ENCODE measurements around the gene HBS1L. TPM values are rescaled to one million over a fixed set of nuclear protein-coding genes. Genes with fewer than 3 reads are reported as not detected.

The HBS1L gene
- total RNA-seq, 1 donor from 2014 or later, result 97.5 TPM

GRCh38 chr6:134956032-134956431 is 98.6 kb downstream of the HBS1L start:
- DNase-seq (ENCODE audit: low read depth), result no peak
- Histone ChIP-seq H3K4me3 (ENCODE audit: low read depth, low read length) (no peak overlapping the region), H3K36me3 (ENCODE audit: control insufficient read depth, insufficient read depth, low read length) (no peaks in the 10 kb centered on the region), H3K27me3 (ENCODE audit: control insufficient read depth, insufficient read depth, low read length) (no peaks in the 10 kb centered on the region)
- TF ChIP-seq, protein P1, sequence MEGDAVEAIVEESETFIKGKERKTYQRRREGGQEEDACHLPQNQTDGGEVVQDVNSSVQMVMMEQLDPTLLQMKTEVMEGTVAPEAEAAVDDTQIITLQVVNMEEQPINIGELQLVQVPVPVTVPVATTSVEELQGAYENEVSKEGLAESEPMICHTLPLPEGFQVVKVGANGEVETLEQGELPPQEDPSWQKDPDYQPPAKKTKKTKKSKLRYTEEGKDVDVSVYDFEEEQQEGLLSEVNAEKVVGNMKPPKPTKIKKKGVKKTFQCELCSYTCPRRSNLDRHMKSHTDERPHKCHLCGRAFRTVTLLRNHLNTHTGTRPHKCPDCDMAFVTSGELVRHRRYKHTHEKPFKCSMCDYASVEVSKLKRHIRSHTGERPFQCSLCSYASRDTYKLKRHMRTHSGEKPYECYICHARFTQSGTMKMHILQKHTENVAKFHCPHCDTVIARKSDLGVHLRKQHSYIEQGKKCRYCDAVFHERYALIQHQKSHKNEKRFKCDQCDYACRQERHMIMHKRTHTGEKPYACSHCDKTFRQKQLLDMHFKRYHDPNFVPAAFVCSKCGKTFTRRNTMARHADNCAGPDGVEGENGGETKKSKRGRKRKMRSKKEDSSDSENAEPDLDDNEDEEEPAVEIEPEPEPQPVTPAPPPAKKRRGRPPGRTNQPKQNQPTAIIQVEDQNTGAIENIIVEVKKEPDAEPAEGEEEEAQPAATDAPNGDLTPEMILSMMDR (IDR thresholded peaks at IDR 0.05; ENCODE audit: insufficient read depth, low read length, poor library complexity, severe bottlenecking), result no peak

- H3K36me3 ChIP-seq (ENCODE audit: control insufficient read depth, insufficient read depth, low read length), result no peaks in the 10 kb centered on the region
- TF ChIP-seq, protein P1 (IDR thresholded peaks at IDR 0.05; ENCODE audit: insufficient read depth, low read length, poor library complexity, severe bottlenecking), result no peak
- H3K4me3 ChIP-seq (ENCODE audit: low read depth, low read length), result no peak overlapping the region
- no peaks in the 10 kb centered on the region for H3K27me3 ChIP-seq (ENCODE audit: control insufficient read depth, insufficient read depth, low read length)
- no peak for DNase-seq (ENCODE audit: low read depth)
Measured at GRCh38 chr6:134954272-134955000, 100.2 kb downstream of the HBS1L start.

GRCh38 chr6:134951494-134952263 is 102.9 kb downstream of the HBS1L start:
- no peaks in the 10 kb centered on the region for H3K27me3 ChIP-seq (ENCODE audit: control insufficient read depth, insufficient read depth, low read length)
- DNase-seq (ENCODE audit: low read depth), result no peak
- no peaks in the 10 kb centered on the region for H3K36me3 ChIP-seq (ENCODE audit: control insufficient read depth, insufficient read depth, low read length)
- TF ChIP-seq, protein P1 (IDR thresholded peaks at IDR 0.05; ENCODE audit: insufficient read depth, low read length, poor library complexity, severe bottlenecking), result no peak
- H3K4me3 ChIP-seq (ENCODE audit: low read depth, low read length), result no peak overlapping the region

DNA sequence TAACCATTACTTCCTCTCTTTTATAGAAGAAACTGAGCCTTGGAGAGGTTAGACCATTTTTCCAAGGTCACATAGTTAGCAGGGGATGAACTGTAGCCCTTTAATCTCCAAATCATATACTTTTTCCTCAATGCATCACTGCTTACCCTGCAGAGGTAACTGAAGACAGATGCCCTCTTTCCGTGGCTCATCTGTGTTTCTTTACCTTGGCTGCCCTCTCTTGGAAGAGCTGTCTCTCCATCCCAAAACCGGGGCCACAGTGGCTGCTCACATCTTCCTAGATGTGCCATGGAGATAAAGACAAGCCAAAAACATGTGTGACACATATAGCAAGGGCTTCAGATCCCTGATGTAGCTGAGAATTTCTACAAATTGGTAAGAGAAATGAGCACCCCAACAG is 104.1 kb downstream of the HBS1L start:
- Histone ChIP-seq H3K4me3 (ENCODE audit: low read depth, low read length) (no peak overlapping the region), H3K36me3 (ENCODE audit: control insufficient read depth, insufficient read depth, low read length) (no peaks in the 10 kb centered on the region), H3K27me3 (ENCODE audit: control insufficient read depth, insufficient read depth, low read length) (no peaks in the 10 kb centered on the region)
- TF ChIP-seq, protein P1 (IDR thresholded peaks at IDR 0.05; ENCODE audit: insufficient read depth, low read length, poor library complexity, severe bottlenecking), result no peak
- no peak for DNase-seq (ENCODE audit: low read depth)

GRCh38 chr6:134949927-134950326 is 104.7 kb downstream of the HBS1L start, which contains the start of gene ALDH8A1:
Gene ALDH8A1 (minus strand): TSS chr6:134950101. CDS start chr6:134950053, 48 bp downstream.
- Histone ChIP-seq H3K27me3 (ENCODE audit: control insufficient read depth, insufficient read depth, low read length) (no peaks in the 10 kb centered on the region), H3K4me3 (ENCODE audit: low read depth, low read length) (no peak within 1 kb of the TSS), H3K36me3 (ENCODE audit: control insufficient read depth, insufficient read depth, low read length) (no peaks in the 10 kb centered on the region)
- TF ChIP-seq, protein P1 (IDR thresholded peaks at IDR 0.05; ENCODE audit: insufficient read depth, low read length, poor library complexity, severe bottlenecking), result no peak
- no peak for DNase-seq (ENCODE audit: low read depth)
